Parathyroid adenoma (tissue), 2 donors: ENCODE data around the gene HES4.

Experiments used
- H2AFZ ChIP-seq: fragments of 300-600 bp; sonication (generic); one replicate; pipeline ENCODE4 v1.7.0; 2017; ENCODE audit warnings: antibody characterized with exemption, mild to moderate bottlenecking
- H3K27ac ChIP-seq: fragments of 300-600 bp; sonication (generic); one replicate; pipeline ENCODE4 v1.7.0; 2017
- H3K27me3 ChIP-seq: fragments of 300-600 bp; sonication (generic); one replicate; pipeline ENCODE4 v1.7.0; 2017; ENCODE audit warnings: low read length; ENCODE audit not compliant: control insufficient read depth, insufficient read depth
- H3K36me3 ChIP-seq: fragments of 300-600 bp; sonication (generic); one replicate; pipeline ENCODE4 v1.7.0; 2017; ENCODE audit warnings: low read length; ENCODE audit not compliant: control insufficient read depth, insufficient read depth
- H3K4me1 ChIP-seq: fragments of 300-600 bp; sonication (generic); one replicate; pipeline ENCODE4 v1.7.0; 2017; ENCODE audit warnings: control low read depth
- H3K4me2 ChIP-seq: fragments of 300-600 bp; sonication (generic); one replicate; pipeline ENCODE4 v1.7.0; 2017; ENCODE audit warnings: low read length
- H3K4me3 ChIP-seq: fragments of 300-600 bp; sonication (generic); one replicate; pipeline ENCODE4 v1.7.0; 2017; ENCODE audit warnings: low read depth, low read length
- H3K79me2 ChIP-seq: fragments of 300-600 bp; sonication (generic); one replicate; pipeline ENCODE4 v1.7.0; 2017; ENCODE audit warnings: control low read depth
- H3K9ac ChIP-seq: fragments of 300-600 bp; sonication (generic); one replicate; pipeline ENCODE4 v1.7.0; 2017; ENCODE audit warnings: mild to moderate bottlenecking
- H3K9me3 ChIP-seq: fragments of 300-600 bp; sonication (generic); one replicate; pipeline ENCODE4 v1.7.0; 2017; ENCODE audit warnings: low read length; ENCODE audit not compliant: control insufficient read depth
- CTCF ChIP-seq: fragments of 300-600 bp; sonication (generic); IDR thresholded peaks from one replicate; pipeline ENCODE4 v1.7.0; 2017; ENCODE audit warnings: antibody characterized with exemption, mild to moderate bottlenecking
- donor health status: primary hyperparathyroidism.

HES4 gene, protein sequence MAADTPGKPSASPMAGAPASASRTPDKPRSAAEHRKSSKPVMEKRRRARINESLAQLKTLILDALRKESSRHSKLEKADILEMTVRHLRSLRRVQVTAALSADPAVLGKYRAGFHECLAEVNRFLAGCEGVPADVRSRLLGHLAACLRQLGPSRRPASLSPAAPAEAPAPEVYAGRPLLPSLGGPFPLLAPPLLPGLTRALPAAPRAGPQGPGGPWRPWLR

GRCh38 chr1:999725-1000356 is at the start of gene HES4:
TSS of gene HES4 (minus strand) at chr1:1000097. CDS start at chr1:999973, 124 bp downstream.
- no peaks in the 10 kb centered on the region for H3K36me3 ChIP-seq
- no peaks in the 10 kb centered on the region for H3K9me3 ChIP-seq
- H3K4me2 ChIP-seq = peak within 1 kb of the TSS; percentile 99
- H3K27me3 ChIP-seq = no peaks in the 10 kb centered on the region
- H3K27ac ChIP-seq = peak within 1 kb of the TSS; percentile 78
- TF ChIP-seq CTCF = no peak
- peak within 1 kb of the TSS; percentile 72 for H2AFZ ChIP-seq
- H3K9ac ChIP-seq = no peak within 1 kb of the TSS
- peaks cover under 1% of the 10 kb centered on the region for H3K4me1 ChIP-seq
- peak within 1 kb of the TSS; percentile 82 for H3K4me3 ChIP-seq
- no peaks in the 10 kb centered on the region for H3K79me2 ChIP-seq

GRCh38 chr1:1048765-1049164 is 48.9 kb upstream of the HES4 start:
- H3K4me1 ChIP-seq = no peaks in the 10 kb centered on the region
- no peaks in the 10 kb centered on the region for H3K79me2 ChIP-seq
- H3K27me3 ChIP-seq = no peaks in the 10 kb centered on the region
- no peaks in the 10 kb centered on the region for H3K36me3 ChIP-seq
- H3K4me2 ChIP-seq = no peak overlapping the region
- H3K9ac ChIP-seq = no peak overlapping the region
- H3K27ac ChIP-seq = no peak overlapping the region
- H2AFZ ChIP-seq = no peak overlapping the region
- no peaks in the 10 kb centered on the region for H3K9me3 ChIP-seq
- TF ChIP-seq CTCF = no peak
- H3K4me3 ChIP-seq = no peak overlapping the region

- Histone ChIP-seq H3K9ac (no peak overlapping the region), H3K27ac (no peak overlapping the region), H3K79me2 (no peaks in the 10 kb centered on the region), H3K4me3 (no peak overlapping the region), H3K4me1 (no peaks in the 10 kb centered on the region), H3K36me3 (no peaks in the 10 kb centered on the region), H3K4me2 (no peak overlapping the region), H3K9me3 (no peaks in the 10 kb centered on the region), H3K27me3 (no peaks in the 10 kb centered on the region), H2AFZ (no peak overlapping the region)
- no peak for TF ChIP-seq CTCF
These were observed 48.1 kb upstream of the HES4 start for GRCh38 chr1:1047963-1048362.

DNA sequence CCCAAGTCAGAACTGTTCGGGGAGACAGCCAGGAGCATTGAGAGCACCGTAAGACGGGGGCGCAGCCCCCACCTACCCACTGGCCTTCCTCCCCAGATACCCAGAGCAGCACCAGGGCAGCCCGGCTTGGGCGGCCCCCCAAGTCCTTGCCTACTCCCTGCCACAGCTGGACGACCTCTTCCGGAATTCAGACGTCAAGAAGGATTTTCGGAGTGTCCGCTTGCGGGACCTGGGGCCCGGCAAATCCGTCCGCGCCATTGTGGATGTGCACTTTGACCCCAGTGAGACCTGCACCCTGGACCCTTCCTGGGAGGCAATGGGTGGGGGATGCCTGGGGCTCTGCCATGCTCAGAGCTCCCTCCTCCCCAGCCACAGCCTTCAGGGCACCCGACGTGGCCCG is 47.5 kb upstream of the HES4 start:
- Histone ChIP-seq H3K9ac (no peak overlapping the region), H3K36me3 (no peaks in the 10 kb centered on the region), H3K27ac (no peak overlapping the region), H3K4me2 (no peak overlapping the region), H2AFZ (no peak overlapping the region), H3K4me1 (no peaks in the 10 kb centered on the region), H3K27me3 (no peaks in the 10 kb centered on the region), H3K4me3 (no peak overlapping the region), H3K79me2 (no peaks in the 10 kb centered on the region), H3K9me3 (no peaks in the 10 kb centered on the region)
- TF ChIP-seq CTCF = no peak

GRCh38 chr1:1046767-1047166 is 46.9 kb upstream of the HES4 start:
- no peak overlapping the region for H3K4me2 ChIP-seq
- H2AFZ ChIP-seq = no peak overlapping the region
- no peaks in the 10 kb centered on the region for H3K9me3 ChIP-seq
- no peak overlapping the region for H3K4me3 ChIP-seq
- no peaks in the 10 kb centered on the region for H3K4me1 ChIP-seq
- TF ChIP-seq CTCF = no peak
- H3K79me2 ChIP-seq = no peaks in the 10 kb centered on the region
- no peak overlapping the region for H3K9ac ChIP-seq
- no peak overlapping the region for H3K27ac ChIP-seq
- no peaks in the 10 kb centered on the region for H3K27me3 ChIP-seq
- H3K36me3 ChIP-seq = no peaks in the 10 kb centered on the region
